ENCODE measurements around the gene HORMAD1. TPM values are rescaled to one million over a fixed set of nuclear protein-coding genes. Genes with fewer than 3 reads are reported as not detected.
"Not testable (repeated sequence)": the region's sequence is repeated elsewhere in the genome, so short reads cannot be mapped to it uniquely, and the experiment has no call there.

The HORMAD1 gene
- total and polyA plus RNA-seq, 2 of the 8 experiments (the other 6 are each of a cell fraction or from before 2014, with no cell fraction given) = not detected

DNA sequence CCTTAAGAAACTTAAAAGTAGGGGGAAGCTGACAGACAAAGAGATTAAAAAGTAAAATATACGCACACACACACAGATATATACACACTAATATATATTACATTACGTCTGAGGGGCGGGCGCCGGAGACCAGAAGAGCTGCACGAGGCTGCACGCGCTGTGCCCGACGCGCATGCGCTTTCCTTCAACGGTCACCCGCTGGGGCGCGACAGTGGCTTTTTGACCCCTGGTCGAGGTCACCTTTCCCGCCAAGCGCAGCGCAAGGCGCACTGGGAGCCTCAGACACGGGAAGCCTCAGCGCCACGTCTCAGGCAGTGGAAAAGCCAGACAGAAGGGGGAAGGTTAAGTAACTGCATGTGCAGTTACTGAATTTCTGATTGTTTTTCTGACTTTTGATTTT, at the start of gene HORMAD1 (continued):
- TF ChIP-seq EP300 (IDR thresholded peaks at IDR 0.05; ENCODE audit: borderline replicate concordance in 1 of 2, low read depth in 2 of 2, low read length in 2 of 2) = no peak

DNA sequence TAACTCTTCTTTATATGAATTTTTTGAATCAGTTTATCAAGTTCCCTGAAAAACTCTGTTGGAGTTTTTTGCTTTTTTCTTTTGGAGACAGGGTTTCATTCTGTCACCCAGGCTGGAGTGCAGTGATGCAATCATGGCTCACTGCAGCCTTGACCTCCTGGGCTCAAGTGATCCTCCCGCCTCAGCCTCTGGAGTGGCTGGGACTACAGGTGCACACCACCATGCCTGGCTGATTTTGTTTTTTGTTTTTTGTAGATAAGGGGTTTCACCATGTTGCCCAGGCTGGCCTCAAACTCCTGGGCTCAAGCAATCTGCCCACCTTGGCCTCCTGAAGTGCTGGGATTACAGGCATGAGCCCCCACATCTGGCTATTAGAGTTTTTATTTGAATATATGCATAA, 47.0 kb upstream of the HORMAD1 start:
- H2BK15ac ChIP-seq (ENCODE audit: low read length); FAIRE-seq; H3K23ac ChIP-seq (ENCODE audit: insufficient read length); H4K91ac ChIP-seq (replicated peaks; ENCODE audit: insufficient read length, low read length); H3K36me3 ChIP-seq (ENCODE audit: control insufficient read depth in 2 of 4, insufficient read depth in 4 of 4, low read length in 3 of 4); H3K18ac ChIP-seq (ENCODE audit: extremely low read depth, low read length); H4K20me1 ChIP-seq (replicated peaks in 1 of 2; ENCODE audit: control insufficient read depth in 1 of 2, insufficient read depth in 2 of 2, low read length in 2 of 2); H2AFZ ChIP-seq (ENCODE audit: low read length); H3K14ac ChIP-seq (ENCODE audit: insufficient read length); H3K79me2 ChIP-seq (ENCODE audit: control insufficient read depth in 1 of 2, insufficient read depth in 2 of 2, low read length in 2 of 2); H3K27ac ChIP-seq (ENCODE audit: low read depth, low read length); H2AK5ac ChIP-seq (ENCODE audit: low read depth, low read length); H3K9me3 ChIP-seq (ENCODE audit: insufficient read depth in 2 of 2, low read depth in 1 of 2, low read length in 1 of 2); H2BK5ac ChIP-seq (ENCODE audit: low read depth, low read length); H3K23me2 ChIP-seq (ENCODE audit: low read depth, low read length); H3K4me2 ChIP-seq (ENCODE audit: insufficient read depth in 1 of 2, low read depth in 2 of 2, low read length in 2 of 2); H3K79me1 ChIP-seq (ENCODE audit: low read depth, low read length); H4K5ac ChIP-seq (ENCODE audit: insufficient read length, low read depth, low read length); H3K4me3 ChIP-seq (ENCODE audit: extremely low read depth in 1 of 4, insufficient read depth in 2 of 4, low read depth in 3 of 4, low read length in 4 of 4); H3K27me3 ChIP-seq (replicated peaks in 1 of 4; ENCODE audit: control insufficient read depth in 3 of 4, extremely low read depth in 1 of 4, insufficient read depth in 3 of 4, low read length in 3 of 4); H3K4me1 ChIP-seq (replicated peaks in 1 of 4; ENCODE audit: control insufficient read depth in 3 of 4, insufficient read depth in 4 of 4, low read length in 3 of 4); H3K56ac ChIP-seq (replicated peaks; ENCODE audit: insufficient read length, low read depth, low read length); H3K4ac ChIP-seq (replicated peaks; ENCODE audit: insufficient read length, low read depth, low read length); H2BK120ac ChIP-seq (replicated peaks; ENCODE audit: low read depth, low read length); CTCF ChIA-PET (ENCODE audit: partially characterized antibody); H3K9ac ChIP-seq (replicated peaks in 1 of 4; ENCODE audit: extremely low read depth in 1 of 4, low read depth in 3 of 4, low read length in 3 of 4); H4K8ac ChIP-seq (ENCODE audit: extremely low read depth, insufficient read depth, low read length); DNase-seq (ENCODE audit: low read depth in 1 of 2, low spot score in 2 of 2); POLR2A ChIA-PET (ENCODE audit: partially characterized antibody); H2BK20ac ChIP-seq (ENCODE audit: low read length); H2BK12ac ChIP-seq (ENCODE audit: low read depth, low read length): not testable (repeated sequence)
- WGBS, 2 experiments (ENCODE audit: extremely low coverage in 1 of 2, insufficient coverage in 1 of 2, insufficient read length in 1 of 2, insufficient replicate concordance in 2 of 2, low coverage in 1 of 2, low lambda C conversion rate in 2 of 2, missing lambda C conversion rate in 1 of 2) = 50% methylated on average over 1 of the region's 1 CpG; no CpG with 5 or more reads in 1 of the 2 experiments

All from H1 (cell line).